Endothelial cell of umbilical vein (primary cell): ENCODE data around the gene TMED7. TPM values are rescaled to one million over a fixed set of nuclear protein-coding genes. Genes with fewer than 3 reads are reported as not detected.

Source experiments
- BruUV-seq: library from RNA; stranded (reverse); fragments of 400-500 nt; replicated peaks from 2 replicates; lab custom pipeline; 2021; lab: Mats Ljungman, UMichigan
- CTCF ChIA-PET: fragments of 300-600, 350-600 bp; sonication (Branson Sonifier 250); formaldehyde crosslinking; loops from one replicate; lab custom pipeline; 2021; ENCODE audit warnings: antibody characterized with exemption, inconsistent platforms; lab: Charles Lee
- POLR2A ChIA-PET: fragments of 300-600, 350-600 bp; sonication (Branson Sonifier 250); formaldehyde crosslinking; loops from one replicate; lab custom pipeline; 2021; ENCODE audit warnings: antibody characterized with exemption, inconsistent platforms; lab: Charles Lee
- DNase-seq: peaks from one replicate; pipeline ENCODE4 v3.0.0-alpha.2; 2011; ENCODE audit warnings: low read depth, low spot score
- FAIRE-seq: peaks from 2 replicates; lab custom pipeline; 2011; peaks lifted over from hg19 to GRCh38; lab: Jason Lieb, UNC
- H2AFZ ChIP-seq: 2 replicates; pipeline ENCODE4 v1.6.0; 2012; ENCODE audit warnings: low read depth, low read length, control low read depth, inconsistent platforms
- H3K27ac ChIP-seq: 2 replicates; pipeline ENCODE4 v1.5.1; 2011; ENCODE audit warnings: low read depth, mild to moderate bottlenecking, control low read depth, low read length, moderate library complexity; ENCODE audit not compliant: insufficient read depth
- H3K27me3 ChIP-seq, 2 experiments: 2 replicates each; pipeline versions ENCODE4 v1.6.0 to v1.6.1; 2011; ENCODE audit warnings: low read length in 2 of 2, mixed read lengths in 1 of 2; ENCODE audit not compliant: control insufficient read depth in 2 of 2, insufficient read depth in 2 of 2
- H3K36me3 ChIP-seq, 2 experiments: 2 replicates in 1 of 2; 3 replicates in 1 of 2; pipeline ENCODE4 v1.5.1; 2011; ENCODE audit warnings: low read length in 2 of 2, mild to moderate bottlenecking in 1 of 2, moderate library complexity in 1 of 2; ENCODE audit not compliant: control insufficient read depth in 2 of 2, insufficient read depth in 2 of 2; ENCODE audit errors: extremely low read depth in 1 of 2
- H3K4me1 ChIP-seq: 3 replicates; pipeline ENCODE4 v1.5.1; 2011; ENCODE audit warnings: mild to moderate bottlenecking, low read length; ENCODE audit not compliant: control insufficient read depth, insufficient read depth; ENCODE audit errors: extremely low read depth
- H3K4me2 ChIP-seq: 2 replicates; pipeline ENCODE4 v1.6.1; 2011; ENCODE audit warnings: low read length, control low read depth, mixed read lengths; ENCODE audit not compliant: insufficient read depth
- H3K4me3 ChIP-seq, 3 experiments: fragments of 200-600 bp in 1 of 3; sonication (generic), shearing (Covaris generic) in 1 of 3; replicated peaks in 1 of 3; 2 replicates each; pipeline ENCODE4 v1.5.1; 2011 to 2016; ENCODE audit warnings: control low read depth in 3 of 3, low read length in 3 of 3, mild to moderate bottlenecking in 2 of 3, inconsistent platforms in 1 of 3, low read depth in 1 of 3, moderate library complexity in 1 of 3; ENCODE audit not compliant: insufficient read depth in 1 of 3
- H3K79me2 ChIP-seq: 2 replicates; pipeline ENCODE4 v1.6.0; 2012; ENCODE audit warnings: low read length, inconsistent platforms; ENCODE audit not compliant: control insufficient read depth, insufficient read depth
- H3K9ac ChIP-seq: replicated peaks from 2 replicates; pipeline ENCODE3; 2011; ENCODE audit warnings: low read length, control low read depth; ENCODE audit not compliant: insufficient read depth; ENCODE audit errors: extremely low read depth
- H3K9me1 ChIP-seq: replicated peaks from 3 replicates; pipeline ENCODE4 v1.6.0; 2011; ENCODE audit warnings: mild to moderate bottlenecking, low read length; ENCODE audit not compliant: control insufficient read depth, insufficient read depth; ENCODE audit errors: extremely low read depth
- H3K9me3 ChIP-seq: replicated peaks from 2 replicates; pipeline ENCODE4 v1.5.1; 2012; ENCODE audit warnings: low read length, inconsistent platforms; ENCODE audit not compliant: control insufficient read depth, insufficient read depth
- H4K20me1 ChIP-seq: replicated peaks from 2 replicates; pipeline ENCODE3; 2011; ENCODE audit warnings: mild to moderate bottlenecking, low read length; ENCODE audit not compliant: control insufficient read depth, insufficient read depth; ENCODE audit errors: extremely low read depth
- CTCF ChIP-seq, 2 donors: IDR thresholded peaks; 1 replicate in 1 of 2; 2 replicates in 1 of 2; pipeline ENCODE4 v1.5.1; 2011; ENCODE audit warnings: low read length in 2 of 2, mild to moderate bottlenecking in 2 of 2, moderate library complexity in 2 of 2, control low read depth in 1 of 2, inconsistent platforms in 1 of 2, low read depth in 1 of 2; ENCODE audit not compliant: insufficient read depth in 1 of 2; ENCODE audit errors: extremely low read depth in 1 of 2
- EZH2 ChIP-seq: IDR thresholded peaks from 2 replicates; pipeline ENCODE4 v1.6.1; 2012; ENCODE audit warnings: borderline replicate concordance, low read depth, mild to moderate bottlenecking, moderate library complexity, low read length, inconsistent platforms; ENCODE audit not compliant: severe bottlenecking
- FOS ChIP-seq: IDR thresholded peaks from 2 replicates; pipeline ENCODE4 v1.6.1; 2011; ENCODE audit warnings: mild to moderate bottlenecking, low read length, moderate library complexity, borderline replicate concordance; ENCODE audit not compliant: insufficient read depth
- GATA2 ChIP-seq: IDR thresholded peaks from 2 replicates; pipeline ENCODE4 v1.7.0; 2011; ENCODE audit warnings: low read depth, mild to moderate bottlenecking, moderate library complexity, mixed read lengths, low read length; ENCODE audit not compliant: insufficient read length, insufficient read depth
- JUN ChIP-seq: IDR thresholded peaks from 2 replicates; pipeline ENCODE4 v1.6.1; 2011; ENCODE audit warnings: borderline replicate concordance, low read depth; ENCODE audit not compliant: insufficient read length, insufficient read depth
- MYC ChIP-seq: IDR thresholded peaks from one replicate; pipeline ENCODE4 v1.6.1; 2011; ENCODE audit warnings: mild to moderate bottlenecking, low read depth, low read length
- POLR2A ChIP-seq: IDR thresholded peaks from 2 replicates; pipeline ENCODE4 v1.6.1; 2012; ENCODE audit warnings: low read depth, mild to moderate bottlenecking, control low read depth, low read length
- POLR2AphosphoS5 ChIP-seq: IDR thresholded peaks from 2 replicates; pipeline ENCODE4 v1.6.1; 2012; ENCODE audit warnings: low read depth, mild to moderate bottlenecking, control low read depth, low read length, moderate library complexity; ENCODE audit not compliant: insufficient read depth
- dilution Hi-C: fragments of 300-500 bp; cut with MboI; formaldehyde crosslinking; loops from one replicate; pipeline ENCODE4 v1.15.0; 2019; ENCODE audit warnings: low sequenced_read_pairs; ENCODE audit not compliant: extremely low pct_ligation_motif_present
- intact Hi-C: fragments of 100-400 bp; cut with micrococcal nuclease; formaldehyde crosslinking; loops from one replicate; pipeline ENCODE4 v1.10.0; 2022
- polyA plus RNA-seq, 4 experiments: library from polyadenylated mRNA; depleted of rRNA in 3 of 4; stranded (reverse) in 3 of 4; unstranded in 1 of 4; fragments of >200 nt; gene quantifications; 2 replicates each; pipeline versions ENCODE4 v1.2.1 to v1.2.3, GENCODE V29; 2011 to 2012; ENCODE audit warnings: missing spikeins in 1 of 4
- total RNA-seq: library from RNA; stranded (reverse); gene quantifications from 2 replicates; pipeline ENCODE4 v1.2.3, GENCODE V29; 2021
- TF ChIP-seq, protein P1 (sequence below): IDR thresholded peaks from 2 replicates; pipeline ENCODE4 v1.6.1; 2011; ENCODE audit not compliant: insufficient read depth, insufficient read length

TMED7 gene
- total and polyA plus RNA-seq, 2 donors (not counting 3 experiments of a cell fraction or from before 2014, with no cell fraction given), result 57.6 to 101 TPM

DNA sequence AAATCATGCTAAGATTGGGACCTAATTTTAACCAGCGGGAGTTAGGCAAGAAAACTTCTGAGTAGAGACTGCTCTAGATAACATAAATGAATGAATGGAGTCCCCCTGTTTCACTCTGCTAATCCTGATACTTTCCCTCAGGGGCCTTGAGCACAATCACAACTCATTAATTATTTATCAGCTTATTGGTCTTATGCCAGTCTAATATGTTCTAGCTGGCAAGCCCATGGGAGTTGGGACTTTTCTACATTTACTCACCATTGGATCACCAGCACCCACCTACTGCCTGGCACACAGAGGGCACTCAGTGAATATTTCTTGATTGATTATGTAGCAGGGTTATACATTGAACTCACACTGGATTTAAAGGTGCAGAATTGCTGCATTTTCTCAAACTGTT is 13.5 kb upstream of the TMED7 start:
- FAIRE-seq (no peak), DNase-seq (no peak)
- no TSS peak for BruUV-seq
- Histone ChIP-seq H3K27ac (no peak overlapping the region), H3K27me3 (peaks cover 2 to 8% of the 10 kb centered on the region in 2 experiments), H3K4me3 (no peak overlapping the region), H3K9me1 (no peaks in the 10 kb centered on the region), H3K9ac (no peak overlapping the region), H2AFZ (no peak overlapping the region), H3K4me2 (no peak overlapping the region), H3K4me1 (peaks cover 2% of the 10 kb centered on the region), H3K79me2 (no peaks in the 10 kb centered on the region), H4K20me1 (peaks cover 2% of the 10 kb centered on the region), H3K9me3 (no peaks in the 10 kb centered on the region), H3K36me3 (no peaks in the 10 kb centered on the region)
- dilution Hi-C loops (no loop called here), intact Hi-C loops (no loop called here)
- no peak for TF ChIP-seq POLR2A
- no peak for TF ChIP-seq CTCF (IDR thresholded peaks at IDR 0.05; ENCODE audit: extremely low read depth in 1 of 2, insufficient read depth in 1 of 2, low read depth in 1 of 2, low read length in 2 of 2)
- no peak for TF ChIP-seq GATA2
- no peak for TF ChIP-seq JUN
- no peak for TF ChIP-seq MYC
- TF ChIP-seq POLR2AphosphoS5, result no peak
- no peak for TF ChIP-seq FOS
- TF ChIP-seq EZH2, result no peak
- TF ChIP-seq, protein P1, sequence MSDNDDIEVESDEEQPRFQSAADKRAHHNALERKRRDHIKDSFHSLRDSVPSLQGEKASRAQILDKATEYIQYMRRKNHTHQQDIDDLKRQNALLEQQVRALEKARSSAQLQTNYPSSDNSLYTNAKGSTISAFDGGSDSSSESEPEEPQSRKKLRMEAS, result no peak
- ChIA-PET POLR2A (no interaction called here), CTCF (interaction anchor here (0.6 kb wide), 1 partner anchor 430 kb away, joined by 3 read pairs; no protein-coding TSS in a partner anchor)
